Duodenal mucosa (tissue), 2 donors: ENCODE measurements around the gene ZNF710.

ENCODE experiments used
- H3K27ac ChIP-seq: one replicate; pipeline ENCODE4 v1.7.0; 2013; ENCODE audit warnings: low read depth, low read length
- H3K27me3 ChIP-seq, 2 donors: one replicate each; pipeline ENCODE4 v1.7.0; 2013; ENCODE audit warnings: low read length in 2 of 2, control low read depth in 1 of 2; ENCODE audit not compliant: insufficient read depth in 2 of 2, control insufficient read depth in 1 of 2
- H3K36me3 ChIP-seq, 2 donors: one replicate each; pipeline ENCODE4 v1.7.0; 2013; ENCODE audit warnings: low read length in 2 of 2, control low read depth in 1 of 2; ENCODE audit not compliant: insufficient read depth in 2 of 2, control insufficient read depth in 1 of 2
- H3K4me1 ChIP-seq, 2 donors: one replicate each; pipeline ENCODE4 v1.7.0; 2013; ENCODE audit warnings: low read length in 2 of 2, control low read depth in 1 of 2; ENCODE audit not compliant: insufficient read depth in 2 of 2, control insufficient read depth in 1 of 2
- H3K4me3 ChIP-seq, 2 donors: one replicate each; pipeline ENCODE4 v1.7.0; 2013; ENCODE audit warnings: low read length in 2 of 2, low read depth in 1 of 2
- H3K9ac ChIP-seq, 2 donors: one replicate each; pipeline ENCODE4 v1.7.0; 2013; ENCODE audit warnings: low read length in 2 of 2, low read depth in 1 of 2
- H3K9me3 ChIP-seq, 2 donors: one replicate each; pipeline ENCODE4 v1.7.0; 2013; ENCODE audit warnings: low read length in 2 of 2, control low read depth in 1 of 2; ENCODE audit not compliant: control insufficient read depth in 1 of 2

ZNF710 gene

DNA sequence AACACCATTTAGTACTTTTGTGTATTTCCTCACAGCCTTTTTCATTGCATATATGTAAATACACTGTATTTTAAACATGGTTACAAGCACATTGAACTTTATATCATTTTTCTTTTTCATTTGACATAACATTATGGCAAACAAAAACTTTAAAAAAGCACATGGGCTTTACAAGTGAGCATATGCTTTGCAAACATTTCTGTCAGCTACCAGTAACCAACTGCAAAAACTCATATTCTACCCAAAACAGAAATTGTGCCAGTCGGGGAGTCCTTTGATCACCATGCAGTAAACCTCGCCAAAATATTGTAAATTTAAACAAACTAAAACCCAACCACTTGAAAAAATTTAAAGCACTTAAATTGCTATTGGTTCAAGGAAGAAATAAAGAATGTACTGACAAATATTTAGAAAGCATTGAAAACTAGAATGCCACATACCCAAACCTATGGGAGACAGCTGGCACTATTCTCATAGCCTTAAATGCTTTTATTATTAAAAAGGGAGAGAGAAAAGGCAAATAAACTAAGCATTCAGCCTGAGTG, 24.4 kb downstream of the ZNF710 start:
- H3K9me3 ChIP-seq, result no peaks in the 10 kb centered on the region
- no peak overlapping the region for H3K4me3 ChIP-seq
- no peak overlapping the region for H3K27ac ChIP-seq
- no peaks in the 10 kb centered on the region for H3K27me3 ChIP-seq
- H3K36me3 ChIP-seq, result no peaks in the 10 kb centered on the region
- H3K4me1 ChIP-seq, result peaks cover 22 to 45% of the 10 kb centered on the region in 2 donors
- no peak overlapping the region for H3K9ac ChIP-seq

DNA sequence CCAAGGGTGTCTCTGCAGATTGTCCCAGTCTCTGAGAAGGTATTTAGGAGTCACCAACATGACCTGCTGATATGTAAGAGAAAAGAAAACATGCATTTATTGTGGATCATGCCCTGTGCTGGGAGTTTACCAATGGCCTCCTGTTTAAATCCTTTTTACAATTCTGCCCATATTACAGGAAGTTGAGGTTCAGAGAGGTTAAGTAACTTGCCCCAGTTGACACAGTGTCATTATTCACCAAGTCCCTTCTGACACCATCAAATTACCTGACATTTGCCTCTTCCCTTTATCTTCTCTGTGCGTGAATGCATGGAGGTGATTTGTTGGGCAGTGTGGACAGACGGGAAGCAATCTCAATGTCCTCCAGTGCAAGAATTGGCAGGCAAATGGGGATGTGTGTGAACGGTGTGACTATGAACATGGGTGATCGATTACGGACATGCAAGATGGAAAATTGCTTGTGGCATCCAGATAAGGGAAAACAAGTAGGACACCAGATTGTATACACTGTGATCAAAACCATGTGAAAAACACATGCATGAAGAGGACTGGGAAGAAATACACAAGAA, 27.3 kb downstream of the ZNF710 start:
- H3K9me3 ChIP-seq, result no peaks in the 10 kb centered on the region
- H3K27ac ChIP-seq, result peak overlapping the region; percentile 61
- H3K4me3 ChIP-seq, result peak overlapping the region; percentile 19 to 48
- no peaks in the 10 kb centered on the region for H3K36me3 ChIP-seq
- H3K27me3 ChIP-seq, result no peaks in the 10 kb centered on the region
- peaks cover 27 to 54% of the 10 kb centered on the region in 2 donors for H3K4me1 ChIP-seq
- no peak overlapping the region for H3K9ac ChIP-seq

DNA sequence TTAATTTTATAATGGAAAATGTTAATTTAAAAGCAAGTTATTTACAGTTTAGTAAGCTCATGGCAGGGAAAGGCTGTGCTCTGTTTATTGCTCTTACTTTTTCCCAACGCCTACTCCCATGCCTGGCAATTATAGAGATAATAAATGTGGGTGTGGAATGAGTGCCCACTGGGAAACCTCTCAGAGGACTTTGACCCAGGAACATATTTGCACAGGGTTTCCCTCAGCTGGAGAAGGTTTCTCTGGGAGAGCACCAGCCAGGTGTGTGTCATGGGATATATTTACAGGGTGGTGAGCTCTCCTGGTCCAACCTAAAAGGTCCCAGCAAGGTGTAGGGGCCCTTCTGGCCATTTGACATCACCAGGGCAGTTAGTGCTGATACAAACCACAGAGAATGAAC, 27.9 kb downstream of the ZNF710 start:
- no peaks in the 10 kb centered on the region for H3K27me3 ChIP-seq
- peak overlapping the region; percentile 26 for H3K27ac ChIP-seq
- H3K9ac ChIP-seq, result no peak overlapping the region
- peak overlapping the region in 1 of 2 donors; percentile 48 for H3K4me3 ChIP-seq
- no peaks in the 10 kb centered on the region for H3K36me3 ChIP-seq
- peaks cover 33 to 60% of the 10 kb centered on the region in 2 donors for H3K4me1 ChIP-seq
- no peaks in the 10 kb centered on the region for H3K9me3 ChIP-seq

DNA sequence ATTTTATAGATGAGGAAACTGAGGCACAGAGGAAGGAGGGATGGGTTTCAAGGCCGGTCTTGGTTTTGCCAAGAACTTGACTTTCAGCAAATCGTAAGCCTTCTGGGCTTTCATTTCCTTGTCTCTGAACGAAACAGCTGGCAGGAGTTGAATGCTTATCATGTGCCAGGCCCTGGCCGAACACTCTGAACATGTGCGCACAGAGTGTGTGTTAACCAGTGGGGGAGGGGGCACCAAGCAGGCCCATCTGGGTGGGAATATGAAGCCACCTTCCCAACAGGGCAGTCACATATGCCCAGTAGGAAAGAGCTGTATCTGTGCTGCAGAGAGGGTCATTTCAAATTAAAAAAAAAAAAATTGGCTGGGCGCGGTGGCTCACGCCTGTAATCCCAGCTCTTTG, 29.3 kb downstream of the ZNF710 start:
- Histone ChIP-seq H3K9ac (no peak overlapping the region), H3K36me3 (no peaks in the 10 kb centered on the region), H3K27me3 (no peaks in the 10 kb centered on the region), H3K4me3 (no peak overlapping the region), H3K4me1 (peaks cover 46 to 66% of the 10 kb centered on the region in 2 donors), H3K9me3 (no peaks in the 10 kb centered on the region), H3K27ac (no peak overlapping the region)

DNA sequence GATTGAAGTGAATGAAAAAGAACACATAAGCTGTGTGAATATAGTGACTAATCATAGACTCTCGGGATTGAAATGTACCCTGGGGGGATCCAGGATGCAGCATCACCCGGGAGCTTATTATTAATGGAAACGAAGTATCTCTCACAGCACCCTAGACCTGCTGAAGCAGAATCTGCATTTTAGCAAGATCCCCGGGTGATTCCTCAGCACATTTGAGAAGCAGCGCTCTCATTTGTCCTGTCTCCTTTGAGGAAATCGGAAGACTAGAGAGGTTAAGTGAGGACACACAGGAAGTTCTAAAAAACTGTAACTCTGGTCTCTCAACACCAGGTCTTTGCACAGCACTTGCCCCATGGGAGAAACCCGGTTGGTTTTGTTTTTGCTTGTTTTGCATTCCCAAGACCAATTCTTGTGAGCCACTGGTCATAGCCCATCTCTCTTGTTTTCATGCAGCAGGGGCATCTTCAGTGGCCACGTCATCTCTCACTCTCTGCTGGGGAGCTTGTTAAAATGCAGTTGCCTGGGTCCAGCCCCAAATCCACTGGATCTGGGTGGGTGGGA, 30.2 kb downstream of the ZNF710 start:
- H3K9me3 ChIP-seq, result no peaks in the 10 kb centered on the region
- no peaks in the 10 kb centered on the region for H3K36me3 ChIP-seq
- peaks cover 53 to 66% of the 10 kb centered on the region in 2 donors for H3K4me1 ChIP-seq
- H3K27me3 ChIP-seq, result no peaks in the 10 kb centered on the region
- H3K4me3 ChIP-seq, result no peak overlapping the region
- H3K9ac ChIP-seq, result no peak overlapping the region
- H3K27ac ChIP-seq, result peak overlapping the region; percentile 6

DNA sequence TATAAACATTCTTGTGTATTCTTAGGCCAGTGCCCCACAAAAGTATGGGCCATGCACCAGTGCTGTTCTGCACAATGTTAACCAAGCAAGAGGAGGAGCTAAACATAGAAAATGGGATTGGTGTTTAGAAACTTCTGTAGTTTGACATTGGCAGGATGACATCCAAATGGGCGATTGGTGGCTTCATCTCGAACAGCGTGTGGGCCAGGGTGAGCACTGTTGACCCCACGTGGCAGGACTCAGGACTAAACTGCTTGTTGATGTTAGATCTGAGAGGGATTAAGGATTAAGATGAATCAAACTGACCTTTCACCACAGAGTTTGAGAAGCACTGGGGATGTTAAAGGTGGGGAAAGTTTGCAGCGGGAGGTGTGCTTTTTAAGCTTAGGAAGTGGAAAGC, 31.9 kb downstream of the ZNF710 start:
- Histone ChIP-seq H3K4me1 (peaks cover 68 to 78% of the 10 kb centered on the region in 2 donors), H3K27ac (no peak overlapping the region), H3K9me3 (no peaks in the 10 kb centered on the region), H3K9ac (no peak overlapping the region), H3K36me3 (no peaks in the 10 kb centered on the region), H3K27me3 (no peaks in the 10 kb centered on the region), H3K4me3 (no peak overlapping the region)

DNA sequence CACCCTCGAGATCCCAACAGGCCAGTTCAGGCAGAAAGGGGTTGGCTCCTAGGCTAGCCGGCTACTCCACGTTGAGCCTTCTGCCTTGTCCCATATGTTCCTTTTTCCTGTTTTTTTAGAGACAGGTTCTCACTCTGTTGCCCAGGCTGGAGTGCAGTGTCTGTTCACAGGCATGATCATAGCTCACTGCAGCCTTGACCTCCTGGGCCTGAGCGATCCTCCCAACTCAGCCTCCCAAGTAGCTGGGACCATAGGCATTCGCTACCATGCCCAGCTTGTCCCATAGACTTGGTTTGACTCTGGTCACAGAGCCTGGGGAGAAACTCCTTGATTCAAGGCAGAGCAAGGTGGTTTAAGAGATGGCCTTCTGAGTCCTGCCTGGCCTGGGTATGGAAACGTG, 32.3 kb downstream of the ZNF710 start:
- no peaks in the 10 kb centered on the region for H3K9me3 ChIP-seq
- no peaks in the 10 kb centered on the region for H3K36me3 ChIP-seq
- H3K9ac ChIP-seq, result peak overlapping the region in 1 of 2 donors; percentile 10
- H3K4me1 ChIP-seq, result peaks cover 69 to 78% of the 10 kb centered on the region in 2 donors
- peak overlapping the region; percentile 11 for H3K27ac ChIP-seq
- no peak overlapping the region for H3K4me3 ChIP-seq
- H3K27me3 ChIP-seq, result no peaks in the 10 kb centered on the region

DNA sequence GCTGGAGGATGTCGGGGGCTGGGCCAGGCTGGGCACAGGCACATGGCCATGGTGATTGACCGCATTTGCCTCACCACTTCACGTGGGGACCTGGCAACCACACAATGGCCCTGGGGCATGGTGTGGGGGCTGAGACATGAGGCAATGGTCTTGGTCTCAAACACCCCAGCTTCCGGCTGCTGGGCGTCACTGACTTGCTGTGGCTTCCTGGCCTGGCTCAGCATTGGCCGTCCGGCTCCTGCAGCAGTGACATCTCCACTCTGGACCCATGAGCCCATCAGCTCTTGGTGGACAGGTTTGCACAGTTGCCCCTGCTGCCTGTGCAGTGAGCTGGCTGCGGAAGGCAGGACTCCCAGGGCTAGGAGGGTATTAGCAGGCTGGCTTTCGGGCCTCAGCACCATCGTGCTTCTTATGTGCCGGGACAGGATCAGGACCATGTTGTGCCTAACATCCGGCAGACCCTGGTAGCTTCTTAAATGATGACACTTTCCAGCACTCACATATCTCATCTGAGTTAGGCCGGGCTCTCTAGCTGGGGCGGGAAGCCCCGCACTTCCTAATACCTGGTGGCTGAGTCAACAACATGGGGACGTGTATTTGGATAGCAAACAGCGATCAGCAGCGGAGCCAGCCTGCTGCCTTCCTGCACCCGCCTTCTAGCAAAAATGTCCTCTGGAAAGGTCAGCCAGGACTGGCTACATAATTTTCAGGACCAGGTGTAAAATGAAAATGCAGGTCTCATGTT, 34.1 kb downstream of the ZNF710 start:
- peaks cover 69 to 77% of the 10 kb centered on the region in 2 donors for H3K4me1 ChIP-seq
- H3K36me3 ChIP-seq, result no peaks in the 10 kb centered on the region
- no peaks in the 10 kb centered on the region for H3K9me3 ChIP-seq
- peak overlapping the region; percentile 54 for H3K9ac ChIP-seq
- H3K27ac ChIP-seq, result peak overlapping the region; percentile 76
- H3K27me3 ChIP-seq, result no peaks in the 10 kb centered on the region
- peak overlapping the region; percentile 13 to 29 for H3K4me3 ChIP-seq

DNA sequence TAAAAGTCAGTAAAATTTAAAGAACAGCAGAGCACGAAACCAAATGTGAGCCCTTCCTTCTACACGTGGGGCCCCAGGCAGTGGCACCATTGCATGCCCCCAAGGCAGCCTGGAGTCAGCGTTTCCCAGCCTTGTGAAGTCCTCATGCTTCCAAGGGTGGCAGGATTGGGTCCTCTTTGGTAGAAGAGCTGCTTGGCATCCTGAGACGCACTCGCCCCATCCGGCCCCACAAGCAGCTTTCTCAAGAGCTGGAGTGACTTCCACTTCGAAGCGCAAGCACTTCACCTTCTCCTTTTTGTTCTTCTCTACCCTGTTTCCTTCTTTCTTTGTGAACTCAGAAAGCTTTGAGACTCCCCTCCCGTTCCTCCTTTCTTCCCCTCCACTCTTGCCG, 34.7 kb downstream of the ZNF710 start:
- peak overlapping the region; percentile 9 to 54 for H3K9ac ChIP-seq
- H3K9me3 ChIP-seq, result no peaks in the 10 kb centered on the region
- H3K4me1 ChIP-seq, result peaks cover 73 to 80% of the 10 kb centered on the region in 2 donors
- peak overlapping the region in 1 of 2 donors; percentile 6 for H3K4me3 ChIP-seq
- H3K27ac ChIP-seq, result peak overlapping the region; percentile 76
- no peaks in the 10 kb centered on the region for H3K27me3 ChIP-seq
- no peaks in the 10 kb centered on the region for H3K36me3 ChIP-seq

DNA sequence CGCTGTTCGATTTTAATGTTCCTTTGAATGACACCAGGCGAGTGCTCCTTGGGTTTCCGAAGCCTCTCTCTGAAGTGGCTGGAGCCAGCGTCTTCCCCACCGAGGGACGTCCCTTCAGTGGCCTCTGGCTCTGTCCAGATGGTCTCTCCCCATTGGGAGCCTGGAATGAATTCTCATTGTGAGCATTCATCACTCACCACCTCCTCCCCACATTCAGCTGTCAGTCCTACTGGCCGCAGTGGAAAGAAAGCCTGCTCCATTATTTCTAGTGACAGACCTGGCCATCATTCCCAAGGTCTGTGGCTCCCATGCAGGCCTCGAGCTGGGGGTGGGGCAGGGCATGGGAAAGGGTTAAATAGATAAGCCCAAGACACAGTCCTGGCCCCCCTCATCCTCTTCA, 35.2 kb downstream of the ZNF710 start:
- Histone ChIP-seq H3K27me3 (no peaks in the 10 kb centered on the region), H3K9ac (no peak overlapping the region), H3K36me3 (no peaks in the 10 kb centered on the region), H3K27ac (no peak overlapping the region), H3K4me3 (no peak overlapping the region), H3K4me1 (peaks cover 69 to 79% of the 10 kb centered on the region in 2 donors), H3K9me3 (no peaks in the 10 kb centered on the region)
